ENCODE measurements around the gene TEC.

TEC gene

GRCh38 chr4:48141048-48141447 lies 128.6 kb downstream of the TEC start:
- no peak for TF ChIP-seq GATA2 (IDR thresholded peaks at IDR 0.05; ENCODE audit: low read depth, low read length)
- no peak for TF ChIP-seq GATA3 (IDR thresholded peaks at IDR 0.05; ENCODE audit: low read depth, low read length)

DNA sequence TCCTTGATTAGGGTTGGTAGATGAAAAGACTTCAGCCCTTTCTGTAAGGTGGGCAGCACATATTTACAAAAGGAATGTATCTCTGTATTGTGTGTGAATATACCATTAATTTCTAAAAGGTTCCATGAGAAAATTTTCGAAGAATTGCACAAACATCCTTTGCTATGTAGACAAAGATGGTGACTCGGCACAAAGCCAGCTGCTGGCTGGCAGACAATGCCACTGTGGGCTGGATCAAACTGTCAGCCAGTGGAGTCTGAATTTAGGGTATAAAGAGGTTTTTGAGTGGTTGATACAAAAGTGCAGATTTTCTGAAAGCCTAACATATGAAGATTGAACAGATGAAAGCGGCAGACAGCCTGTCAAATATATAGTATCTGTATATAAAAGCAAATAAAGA lies 129.9 kb downstream of the TEC start:
- no peak for TF ChIP-seq GATA3 (IDR thresholded peaks at IDR 0.05; ENCODE audit: low read depth, low read length)
- TF ChIP-seq GATA2 (IDR thresholded peaks at IDR 0.05; ENCODE audit: low read depth, low read length) = no peak

GRCh38 chr4:48138936-48139335 lies 130.7 kb downstream of the TEC start:
- TF ChIP-seq GATA3 (IDR thresholded peaks at IDR 0.05; ENCODE audit: low read depth, low read length) = no peak
- no peak for TF ChIP-seq GATA2 (IDR thresholded peaks at IDR 0.05; ENCODE audit: low read depth, low read length)

- TF ChIP-seq GATA2 (IDR thresholded peaks at IDR 0.05; ENCODE audit: low read depth, low read length) = no peak
- TF ChIP-seq GATA3 (IDR thresholded peaks at IDR 0.05; ENCODE audit: low read depth, low read length) = no peak
Measured at GRCh38 chr4:48138511-48138910, 131.1 kb downstream of the TEC start.

DNA sequence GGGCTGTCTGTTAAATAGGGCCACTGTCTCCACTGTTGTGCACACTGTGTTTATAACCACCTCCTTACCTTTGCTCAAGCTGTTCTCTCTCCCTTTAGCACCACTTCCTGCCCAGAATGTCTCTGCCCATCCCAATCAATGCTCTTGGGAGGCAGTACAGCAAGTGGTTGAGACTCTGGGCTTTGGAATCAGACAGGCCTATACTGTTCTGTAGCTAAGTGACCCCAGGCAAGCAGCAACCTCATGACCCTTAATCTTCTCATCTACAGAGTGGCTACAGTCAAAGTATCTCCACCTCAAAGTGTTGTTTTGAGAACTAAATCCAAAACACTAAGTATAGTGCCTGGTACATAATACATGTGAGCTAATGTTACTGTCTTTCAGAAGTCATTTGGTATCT lies 131.8 kb downstream of the TEC start:
- TF ChIP-seq GATA3 (IDR thresholded peaks at IDR 0.05; ENCODE audit: low read depth, low read length) (no peak), GATA2 (IDR thresholded peaks at IDR 0.05; ENCODE audit: low read depth, low read length) (no peak)

- TF ChIP-seq GATA2 (IDR thresholded peaks at IDR 0.05; ENCODE audit: low read depth, low read length) (no peak), GATA3 (IDR thresholded peaks at IDR 0.05; ENCODE audit: low read depth, low read length) (no peak)
Measured at GRCh38 chr4:48134081-48134480, 135.6 kb downstream of the TEC start, which contains the start of gene TXK. TSS of gene TXK (minus strand) at chr4:48134250. CDS start at chr4:48134170, 80 bp downstream.

GRCh38 chr4:48133669-48134068 lies 136.0 kb downstream of the TEC start:
- TF ChIP-seq GATA3 (IDR thresholded peaks at IDR 0.05; ENCODE audit: low read depth, low read length) = no peak
- no peak for TF ChIP-seq GATA2 (IDR thresholded peaks at IDR 0.05; ENCODE audit: low read depth, low read length)

DNA sequence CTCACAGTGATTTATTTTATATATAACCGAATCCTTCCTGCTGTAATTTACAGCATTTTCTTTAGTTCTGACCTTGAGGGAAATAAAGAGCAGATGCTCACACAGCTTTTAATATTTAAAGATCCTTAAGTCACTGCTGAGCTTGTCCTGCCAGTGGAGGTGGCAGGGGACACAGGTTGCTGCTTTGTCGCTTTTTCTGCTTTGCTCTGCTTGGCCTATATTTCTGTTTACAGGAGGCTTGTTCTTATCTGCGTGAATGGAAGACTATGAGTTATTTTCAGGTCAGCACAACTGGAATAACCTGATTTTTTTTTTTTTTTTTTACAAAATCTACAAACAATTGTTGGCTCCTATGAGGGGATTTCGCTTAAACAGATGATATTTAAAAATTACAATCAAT lies 137.9 kb downstream of the TEC start:
- TF ChIP-seq GATA3 (IDR thresholded peaks at IDR 0.05; ENCODE audit: low read depth, low read length) (no peak), GATA2 (IDR thresholded peaks at IDR 0.05; ENCODE audit: low read depth, low read length) (no peak)

DNA sequence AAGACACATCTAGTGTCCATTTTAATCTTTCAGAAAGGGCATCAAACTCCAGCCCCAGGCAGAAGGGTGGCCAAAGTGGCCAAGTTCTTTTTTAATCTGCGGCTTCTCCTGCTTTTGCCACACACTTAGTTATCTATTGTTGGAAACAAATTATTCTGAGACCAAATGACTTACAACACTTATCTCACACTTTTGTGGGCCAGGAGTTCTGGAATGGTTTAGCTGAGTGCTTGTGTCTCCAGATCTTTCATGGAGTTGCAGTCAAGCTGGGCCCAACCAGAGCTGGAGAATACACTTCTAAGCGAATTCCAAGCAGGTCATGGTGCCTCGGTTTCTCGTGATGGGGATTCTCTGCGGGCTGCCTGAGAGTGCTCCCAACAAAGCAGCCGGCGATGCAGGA lies 139.5 kb downstream of the TEC start:
- TF ChIP-seq GATA3 (IDR thresholded peaks at IDR 0.05; ENCODE audit: low read depth, low read length) (no peak), GATA2 (IDR thresholded peaks at IDR 0.05; ENCODE audit: low read depth, low read length) (no peak)

GRCh38 chr4:48129307-48130014 lies 140.2 kb downstream of the TEC start:
- no peak for TF ChIP-seq GATA2 (IDR thresholded peaks at IDR 0.05; ENCODE audit: low read depth, low read length)
- no peak for TF ChIP-seq GATA3 (IDR thresholded peaks at IDR 0.05; ENCODE audit: low read depth, low read length)

DNA sequence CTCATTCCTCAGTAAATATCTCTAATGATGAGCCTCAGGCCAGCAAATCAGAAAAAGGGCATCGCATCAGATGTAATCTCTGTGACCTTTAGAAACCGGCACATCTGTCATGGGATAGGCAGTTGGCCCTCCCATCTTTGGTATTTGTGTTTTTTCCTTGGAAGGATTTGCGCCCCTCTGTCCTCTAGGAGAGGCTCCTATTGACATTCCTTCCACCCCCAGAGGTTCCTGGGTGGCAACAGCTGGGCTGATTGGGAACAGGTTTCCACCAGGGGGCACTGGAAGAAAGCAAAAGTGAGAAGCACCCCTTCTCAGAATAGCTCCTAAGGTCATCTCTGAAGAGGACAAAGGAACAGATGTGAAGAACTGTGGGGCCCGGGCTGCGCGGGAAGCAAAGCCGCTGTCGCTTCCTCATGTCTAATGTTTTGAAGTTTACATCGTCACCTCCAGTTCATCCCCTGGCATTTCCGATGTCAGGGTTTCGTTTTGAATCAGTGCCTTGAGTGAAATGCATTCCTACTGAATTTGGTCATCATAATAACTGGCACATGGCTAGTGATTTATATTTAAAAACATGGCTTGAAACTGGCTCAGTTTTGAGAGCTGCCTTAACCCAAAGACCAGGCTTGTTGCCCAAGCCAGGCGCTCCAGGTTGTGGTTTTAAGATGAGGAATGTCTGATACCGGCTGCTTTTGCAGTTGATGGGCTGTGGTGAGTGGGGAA lies 141.8 kb downstream of the TEC start:
- TF ChIP-seq GATA2 (IDR thresholded peaks at IDR 0.05; ENCODE audit: low read depth, low read length) (no peak), GATA3 (IDR thresholded peaks at IDR 0.05; ENCODE audit: low read depth, low read length) (no peak)

DNA sequence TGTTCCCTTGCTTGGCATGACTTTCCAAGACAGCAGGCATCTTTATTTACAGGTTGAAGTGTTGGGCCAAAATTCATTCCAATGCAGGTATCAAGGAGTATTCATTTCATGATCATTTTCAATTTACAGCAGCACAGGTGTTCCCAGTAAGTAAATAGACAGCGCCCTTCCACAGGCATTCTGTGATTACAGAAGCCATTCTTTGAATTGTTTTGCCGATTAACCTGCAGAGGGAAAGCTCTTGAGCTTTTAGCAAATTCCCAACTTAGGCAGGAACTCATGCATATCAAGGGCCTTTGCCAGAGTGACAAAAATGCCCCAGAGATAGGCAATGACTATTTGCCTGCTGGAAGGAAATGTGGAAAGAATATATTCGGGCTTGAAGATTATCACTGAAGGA lies 142.4 kb downstream of the TEC start:
- TF ChIP-seq GATA3 (IDR thresholded peaks at IDR 0.05; ENCODE audit: low read depth, low read length) (no peak), GATA2 (IDR thresholded peaks at IDR 0.05; ENCODE audit: low read depth, low read length) (no peak)

DNA sequence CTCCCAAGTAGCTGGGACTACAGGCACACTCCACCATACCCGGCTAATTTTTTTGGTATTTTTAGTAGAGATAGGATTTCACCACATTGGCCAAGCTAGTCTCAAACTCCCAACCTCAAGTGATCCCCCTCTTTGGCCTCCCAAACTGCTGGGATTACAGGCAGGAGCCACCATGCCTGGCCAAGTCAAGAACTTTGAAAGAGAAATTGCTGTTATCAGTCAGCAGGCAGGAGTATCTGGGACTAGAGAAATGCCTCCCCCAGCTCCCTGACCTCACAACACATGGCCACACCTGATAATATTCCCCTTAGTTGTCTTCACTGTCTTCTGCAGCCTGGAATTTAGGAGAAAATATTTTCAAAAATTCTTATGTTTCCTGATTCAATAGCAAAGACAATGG lies 143.0 kb downstream of the TEC start:
- TF ChIP-seq GATA3 (IDR thresholded peaks at IDR 0.05; ENCODE audit: low read depth, low read length) (no peak), GATA2 (IDR thresholded peaks at IDR 0.05; ENCODE audit: low read depth, low read length) (no peak)

- no peak for TF ChIP-seq GATA3 (IDR thresholded peaks at IDR 0.05; ENCODE audit: low read depth, low read length)
- TF ChIP-seq GATA2 (IDR thresholded peaks at IDR 0.05; ENCODE audit: low read depth, low read length) = no peak
Measured at GRCh38 chr4:48124870-48125269, 144.8 kb downstream of the TEC start.

GRCh38 chr4:48122756-48123155 lies 146.9 kb downstream of the TEC start:
- TF ChIP-seq GATA3 (IDR thresholded peaks at IDR 0.05; ENCODE audit: low read depth, low read length) = no peak
- no peak for TF ChIP-seq GATA2 (IDR thresholded peaks at IDR 0.05; ENCODE audit: low read depth, low read length)

All from SH-SY5Y (cell line).